Testis (tissue), 3 donors: ENCODE measurements around the gene GPR171. TPM values are rescaled to one million over a fixed set of nuclear protein-coding genes. Genes with fewer than 3 reads are reported as not detected.

Experiments used
- DNase-seq: peaks from one replicate; pipeline ENCODE4 v3.0.0-alpha.2; 2019
- H3K27ac ChIP-seq, 2 donors: fragments of 200-600 bp; sonication (generic); one replicate each; pipeline ENCODE4 v1.5.1; 2019
- H3K27me3 ChIP-seq: fragments of 200-600 bp; sonication (generic); one replicate; pipeline ENCODE4 v1.5.1; 2019
- H3K36me3 ChIP-seq: fragments of 200-600 bp; sonication (generic); one replicate; pipeline ENCODE4 v1.5.1; 2017; ENCODE audit warnings: low read depth; ENCODE audit errors: missing control alignments
- H3K4me1 ChIP-seq: fragments of 200-600 bp; sonication (generic); one replicate; pipeline ENCODE4 v1.5.1; 2019
- H3K4me3 ChIP-seq, 2 donors: fragments of 200-600 bp; sonication (generic); one replicate each; pipeline ENCODE4 v1.5.1; 2017 to 2019
- H3K9me3 ChIP-seq: fragments of 200-600 bp; sonication (generic); one replicate; pipeline ENCODE4 v1.5.1; 2017
- POLR2A ChIP-seq: fragments of 450-650 bp; IDR thresholded peaks from one replicate; pipeline ENCODE4 v1.6.1; 2017; ENCODE audit warnings: antibody characterized with exemption, mild to moderate bottlenecking, moderate library complexity
- WGBS, 2 donors: methylation state at CpG; one replicate each; pipeline ENCODE4 v1.1.5; 2018; 5-methylcytosine and 5-hydroxymethylcytosine counted together
- intact Hi-C: fragments of 100-400 bp; cut with DNase I; formaldehyde crosslinking; loops from one replicate; pipeline ENCODE4 v1.15.1; 2023; ENCODE audit warnings: low total_unique reads
- polyA plus RNA-seq: library from polyadenylated mRNA; stranded (reverse); fragments of 350-450 nt; fragmentation: Illumina TruSeq; extraction: RNeasy Lipid Tissue Mini Kit (QIAGEN cat#74804); gene quantifications from one replicate; pipeline ENCODE4 v1.2.3, GENCODE V29; 2014; ENCODE audit warnings: low read depth, low replicate concordance; ENCODE audit not compliant: insufficient read depth
- total RNA-seq, 2 donors: library from RNA; depleted of rRNA; stranded (reverse); fragments of >200 nt; gene quantifications; one replicate each; pipeline ENCODE4 v1.2.3, GENCODE V29; 2016
- TF ChIP-seq, protein P1 (sequence below), 3 experiments: fragments of 450-650 bp in 2 of 3; fragments of 200-600 bp in 1 of 3; sonication (generic) in 1 of 3; IDR thresholded peaks; one replicate each; pipeline ENCODE4 v1.5.1; 2016 to 2019; ENCODE audit warnings: antibody characterized with exemption in 3 of 3, mild to moderate bottlenecking in 2 of 3, moderate library complexity in 1 of 3

The GPR171 gene
- total and polyA plus RNA-seq, 3 donors from 2014 or later, result 0.22 to 0.62 TPM; not detected in 1

DNA sequence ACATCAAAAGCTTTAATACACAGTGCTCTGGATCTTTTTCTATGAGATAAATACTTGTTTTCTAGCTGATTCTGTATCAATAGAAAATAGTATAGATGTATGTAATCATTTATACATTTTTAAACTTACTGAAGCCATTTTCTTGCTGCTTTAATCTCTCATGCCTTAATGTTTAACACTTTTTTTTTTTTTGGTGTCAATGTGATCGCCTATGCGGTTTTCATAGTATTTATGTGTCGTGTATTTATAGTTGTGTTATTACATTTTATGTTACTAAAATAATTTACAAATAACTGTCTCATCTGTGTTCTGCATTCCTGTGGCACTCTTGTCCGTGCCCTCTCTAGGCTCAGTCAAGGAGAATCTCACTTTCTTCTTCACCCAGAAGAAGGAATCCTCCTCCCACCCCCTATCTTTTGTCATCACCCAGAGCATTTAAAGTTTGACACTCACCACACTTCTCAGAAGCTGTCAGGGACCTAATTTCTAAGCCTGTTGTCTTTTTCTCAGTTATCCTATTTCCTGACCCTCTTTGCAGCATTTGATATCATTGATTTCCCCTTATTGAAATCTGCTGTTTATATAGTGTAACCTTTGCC, 21.4 kb upstream of the GPR171 start:
- Histone ChIP-seq H3K9me3 (no peaks in the 10 kb centered on the region), H3K27me3 (no peaks in the 10 kb centered on the region), H3K4me1 (peaks cover 16% of the 10 kb centered on the region), H3K4me3 (no peak overlapping the region), H3K27ac (no peak overlapping the region), H3K36me3 (no peaks in the 10 kb centered on the region)
- no peak for DNase-seq
- 91 to 92% methylated on average over 4 of the region's 4 CpGs for WGBS, 2 donors
- TF ChIP-seq, protein P1, sequence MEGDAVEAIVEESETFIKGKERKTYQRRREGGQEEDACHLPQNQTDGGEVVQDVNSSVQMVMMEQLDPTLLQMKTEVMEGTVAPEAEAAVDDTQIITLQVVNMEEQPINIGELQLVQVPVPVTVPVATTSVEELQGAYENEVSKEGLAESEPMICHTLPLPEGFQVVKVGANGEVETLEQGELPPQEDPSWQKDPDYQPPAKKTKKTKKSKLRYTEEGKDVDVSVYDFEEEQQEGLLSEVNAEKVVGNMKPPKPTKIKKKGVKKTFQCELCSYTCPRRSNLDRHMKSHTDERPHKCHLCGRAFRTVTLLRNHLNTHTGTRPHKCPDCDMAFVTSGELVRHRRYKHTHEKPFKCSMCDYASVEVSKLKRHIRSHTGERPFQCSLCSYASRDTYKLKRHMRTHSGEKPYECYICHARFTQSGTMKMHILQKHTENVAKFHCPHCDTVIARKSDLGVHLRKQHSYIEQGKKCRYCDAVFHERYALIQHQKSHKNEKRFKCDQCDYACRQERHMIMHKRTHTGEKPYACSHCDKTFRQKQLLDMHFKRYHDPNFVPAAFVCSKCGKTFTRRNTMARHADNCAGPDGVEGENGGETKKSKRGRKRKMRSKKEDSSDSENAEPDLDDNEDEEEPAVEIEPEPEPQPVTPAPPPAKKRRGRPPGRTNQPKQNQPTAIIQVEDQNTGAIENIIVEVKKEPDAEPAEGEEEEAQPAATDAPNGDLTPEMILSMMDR (IDR thresholded peaks at IDR 0.05), result no peak
- TF ChIP-seq POLR2A, result no peak
- intact Hi-C loops, result no loop called here

DNA sequence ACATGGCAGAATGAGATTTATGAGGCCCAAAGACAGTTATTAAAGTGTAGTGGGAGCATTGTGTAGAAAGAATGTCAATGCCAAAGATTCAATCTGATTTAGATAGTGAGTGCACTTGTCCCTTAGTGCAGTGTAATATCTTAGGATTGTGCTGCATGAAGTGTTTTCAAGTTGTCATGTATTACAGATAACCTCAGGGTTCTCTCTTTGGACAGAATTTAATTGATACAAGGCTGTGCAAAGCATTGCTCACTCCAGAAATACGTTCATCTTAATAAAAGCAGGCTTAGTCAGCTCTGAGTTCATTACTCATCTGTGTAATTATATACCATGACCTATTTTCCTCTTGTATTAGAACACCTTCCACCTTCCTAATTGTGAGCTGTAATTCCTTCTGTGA, 16.0 kb upstream of the GPR171 start:
- no peaks in the 10 kb centered on the region for H3K36me3 ChIP-seq
- H3K27me3 ChIP-seq, result no peaks in the 10 kb centered on the region
- TF ChIP-seq, protein P1 (IDR thresholded peaks at IDR 0.05), result no peak
- no peak for TF ChIP-seq POLR2A
- no peaks in the 10 kb centered on the region for H3K9me3 ChIP-seq
- WGBS, 2 donors, result 66 to 73% methylated on average over 1 of the region's 1 CpG
- no peak overlapping the region for H3K4me3 ChIP-seq
- no peaks in the 10 kb centered on the region for H3K4me1 ChIP-seq
- intact Hi-C loops, result no loop called here
- H3K27ac ChIP-seq, result no peak overlapping the region
- no peak for DNase-seq

DNA sequence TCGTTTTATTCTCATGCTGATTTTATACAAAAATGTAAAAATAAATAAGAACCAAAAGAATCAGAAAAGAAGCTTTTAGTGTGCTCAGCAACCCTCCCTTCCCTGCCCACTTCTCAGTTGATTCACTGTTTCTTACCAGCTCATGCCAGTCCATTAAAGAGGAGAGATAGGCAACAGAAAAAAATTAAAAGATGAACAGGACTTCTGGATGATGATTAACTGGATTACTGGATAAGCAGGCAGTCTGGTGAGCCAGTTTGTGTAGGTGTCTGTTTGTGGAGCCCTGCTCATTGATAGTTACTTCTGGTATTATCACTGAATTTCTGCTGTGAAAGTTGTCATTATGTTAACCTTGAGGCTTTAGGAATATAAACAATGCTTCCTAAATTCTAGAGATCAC, 15.1 kb upstream of the GPR171 start:
- H3K4me1 ChIP-seq, result no peaks in the 10 kb centered on the region
- intact Hi-C loops, result no loop called here
- no peaks in the 10 kb centered on the region for H3K9me3 ChIP-seq
- no peak overlapping the region for H3K4me3 ChIP-seq
- no peaks in the 10 kb centered on the region for H3K27me3 ChIP-seq
- no peak for TF ChIP-seq POLR2A
- TF ChIP-seq, protein P1 (IDR thresholded peaks at IDR 0.05), result no peak
- no peaks in the 10 kb centered on the region for H3K36me3 ChIP-seq
- 30 to 52% methylated on average over 1 of the region's 1 CpG for WGBS, 2 donors
- no peak overlapping the region for H3K27ac ChIP-seq
- no peak for DNase-seq

DNA sequence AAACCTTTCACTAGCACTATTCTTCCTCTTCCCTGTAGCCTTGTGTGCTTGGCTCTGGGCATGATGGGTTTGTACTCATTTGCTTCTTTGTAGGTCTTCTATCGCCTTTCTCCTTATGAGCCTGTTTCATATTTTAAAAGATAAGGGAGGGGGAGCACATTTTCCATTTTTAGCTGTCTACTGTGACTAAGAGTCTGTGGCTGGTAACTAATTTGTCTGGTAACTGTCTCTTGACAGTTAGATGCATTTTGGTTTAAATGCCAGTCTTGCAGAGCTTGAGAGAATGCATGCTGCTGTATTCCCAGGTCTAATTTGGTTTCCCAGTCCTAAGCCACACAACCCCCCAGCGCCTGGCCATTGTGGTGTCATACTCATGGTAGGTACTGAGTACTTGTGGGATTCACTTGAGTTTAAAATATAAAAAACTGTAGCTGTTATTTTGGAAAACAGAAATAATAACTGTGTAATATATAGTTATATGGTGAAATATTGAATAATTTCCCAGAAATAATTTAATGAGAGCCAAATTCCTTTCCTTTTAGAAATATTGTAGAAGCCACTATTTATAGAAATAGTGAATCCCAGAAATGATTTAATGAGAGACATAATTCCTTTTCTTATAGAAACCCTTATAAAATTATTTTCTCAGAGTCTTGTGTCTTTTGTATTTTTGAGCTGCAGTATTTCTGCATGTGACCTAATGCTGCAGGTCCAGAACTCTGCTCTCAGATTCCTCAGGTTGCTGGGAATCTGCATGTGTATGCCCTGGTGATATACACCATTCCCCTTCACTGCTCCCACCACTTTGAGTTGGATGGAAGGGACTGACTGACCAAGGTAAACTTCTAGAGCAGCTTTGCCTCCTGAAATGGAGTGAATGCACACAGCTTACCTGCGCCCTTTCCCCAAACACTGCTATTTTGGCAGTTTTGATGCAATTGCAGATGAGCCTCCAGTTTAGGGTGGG, 13.9 kb upstream of the GPR171 start:
- Histone ChIP-seq H3K36me3 (no peaks in the 10 kb centered on the region), H3K27ac (no peak overlapping the region), H3K4me1 (no peaks in the 10 kb centered on the region), H3K9me3 (no peaks in the 10 kb centered on the region), H3K4me3 (no peak overlapping the region), H3K27me3 (no peaks in the 10 kb centered on the region)
- 75 to 84% methylated on average over 3 of the region's 3 CpGs for WGBS, 2 donors
- TF ChIP-seq, protein P1 (IDR thresholded peaks at IDR 0.05), result no peak
- no peak for TF ChIP-seq POLR2A
- DNase-seq, result no peak
- intact Hi-C loops, result no loop called here
